Loucy (cell line): ENCODE measurements around the gene SEC16B.

Source experiments
- EZH2phosphoT487 ChIP-seq: fragments of 200-600 bp; IDR thresholded peaks from 2 replicates; pipeline ENCODE4 v1.6.1; 2018; ENCODE audit warnings: antibody characterized with exemption, mild to moderate bottlenecking, moderate library complexity, borderline replicate concordance
- TF ChIP-seq, protein P1 (sequence below): fragments of 200-600 bp; sonication (generic); conservative IDR thresholded peaks from 2 replicates; pipeline ENCODE4 v1.5.1; 2014; ENCODE audit warnings: mild to moderate bottlenecking, antibody characterized with exemption, low read length

DNA sequence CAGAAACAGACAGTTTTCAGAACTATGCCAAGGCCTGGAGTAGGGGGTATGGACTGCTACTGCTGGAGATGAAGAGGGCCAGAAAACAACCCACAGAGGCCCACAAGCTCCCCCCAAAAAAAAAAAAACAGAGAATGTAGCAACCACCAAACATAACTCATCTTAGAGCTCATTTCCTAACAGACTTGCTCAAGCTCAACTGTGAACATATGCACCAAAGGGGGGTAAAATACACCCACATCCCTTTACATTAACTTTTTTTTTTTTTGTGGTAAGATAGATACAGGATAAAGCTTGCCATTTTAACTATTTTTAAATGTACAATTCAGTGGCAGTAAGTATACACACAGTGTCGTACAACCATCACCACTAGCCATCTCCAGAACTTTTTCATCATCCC lies 36.0 kb downstream of the SEC16B start:
- TF ChIP-seq, protein P1, sequence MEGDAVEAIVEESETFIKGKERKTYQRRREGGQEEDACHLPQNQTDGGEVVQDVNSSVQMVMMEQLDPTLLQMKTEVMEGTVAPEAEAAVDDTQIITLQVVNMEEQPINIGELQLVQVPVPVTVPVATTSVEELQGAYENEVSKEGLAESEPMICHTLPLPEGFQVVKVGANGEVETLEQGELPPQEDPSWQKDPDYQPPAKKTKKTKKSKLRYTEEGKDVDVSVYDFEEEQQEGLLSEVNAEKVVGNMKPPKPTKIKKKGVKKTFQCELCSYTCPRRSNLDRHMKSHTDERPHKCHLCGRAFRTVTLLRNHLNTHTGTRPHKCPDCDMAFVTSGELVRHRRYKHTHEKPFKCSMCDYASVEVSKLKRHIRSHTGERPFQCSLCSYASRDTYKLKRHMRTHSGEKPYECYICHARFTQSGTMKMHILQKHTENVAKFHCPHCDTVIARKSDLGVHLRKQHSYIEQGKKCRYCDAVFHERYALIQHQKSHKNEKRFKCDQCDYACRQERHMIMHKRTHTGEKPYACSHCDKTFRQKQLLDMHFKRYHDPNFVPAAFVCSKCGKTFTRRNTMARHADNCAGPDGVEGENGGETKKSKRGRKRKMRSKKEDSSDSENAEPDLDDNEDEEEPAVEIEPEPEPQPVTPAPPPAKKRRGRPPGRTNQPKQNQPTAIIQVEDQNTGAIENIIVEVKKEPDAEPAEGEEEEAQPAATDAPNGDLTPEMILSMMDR = no peak
- no peak for TF ChIP-seq EZH2phosphoT487
